GM12801 (cell line): ENCODE results near the gene HNRNPDL.

Experiments
- TF ChIP-seq, protein P1 (sequence below): IDR thresholded peaks from one replicate; pipeline ENCODE4 v1.5.1; 2011; ENCODE audit warnings: control low read depth; ENCODE audit not compliant: insufficient read length; ENCODE audit errors: extremely low read depth

Gene HNRNPDL

DNA sequence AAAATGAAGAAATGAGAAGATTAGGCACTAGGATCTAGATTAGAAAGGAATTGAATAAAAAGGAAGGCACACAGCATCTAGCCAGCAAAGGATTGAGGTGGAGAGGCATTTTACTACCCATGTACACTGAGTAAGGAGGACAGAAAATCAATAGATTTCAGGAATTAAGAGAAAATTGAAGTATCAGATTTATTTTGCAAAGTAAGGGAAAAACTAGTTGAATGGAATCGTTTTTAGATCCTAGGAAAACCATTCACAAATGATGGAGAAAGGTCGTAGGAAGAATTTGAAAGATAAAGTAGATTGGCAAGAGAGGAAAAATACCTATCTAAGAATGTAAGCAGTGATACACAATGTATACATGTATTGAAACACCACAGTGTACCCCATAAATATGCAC, 31.4 kb upstream of the HNRNPDL start:
- TF ChIP-seq, protein P1, sequence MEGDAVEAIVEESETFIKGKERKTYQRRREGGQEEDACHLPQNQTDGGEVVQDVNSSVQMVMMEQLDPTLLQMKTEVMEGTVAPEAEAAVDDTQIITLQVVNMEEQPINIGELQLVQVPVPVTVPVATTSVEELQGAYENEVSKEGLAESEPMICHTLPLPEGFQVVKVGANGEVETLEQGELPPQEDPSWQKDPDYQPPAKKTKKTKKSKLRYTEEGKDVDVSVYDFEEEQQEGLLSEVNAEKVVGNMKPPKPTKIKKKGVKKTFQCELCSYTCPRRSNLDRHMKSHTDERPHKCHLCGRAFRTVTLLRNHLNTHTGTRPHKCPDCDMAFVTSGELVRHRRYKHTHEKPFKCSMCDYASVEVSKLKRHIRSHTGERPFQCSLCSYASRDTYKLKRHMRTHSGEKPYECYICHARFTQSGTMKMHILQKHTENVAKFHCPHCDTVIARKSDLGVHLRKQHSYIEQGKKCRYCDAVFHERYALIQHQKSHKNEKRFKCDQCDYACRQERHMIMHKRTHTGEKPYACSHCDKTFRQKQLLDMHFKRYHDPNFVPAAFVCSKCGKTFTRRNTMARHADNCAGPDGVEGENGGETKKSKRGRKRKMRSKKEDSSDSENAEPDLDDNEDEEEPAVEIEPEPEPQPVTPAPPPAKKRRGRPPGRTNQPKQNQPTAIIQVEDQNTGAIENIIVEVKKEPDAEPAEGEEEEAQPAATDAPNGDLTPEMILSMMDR = no peak

DNA sequence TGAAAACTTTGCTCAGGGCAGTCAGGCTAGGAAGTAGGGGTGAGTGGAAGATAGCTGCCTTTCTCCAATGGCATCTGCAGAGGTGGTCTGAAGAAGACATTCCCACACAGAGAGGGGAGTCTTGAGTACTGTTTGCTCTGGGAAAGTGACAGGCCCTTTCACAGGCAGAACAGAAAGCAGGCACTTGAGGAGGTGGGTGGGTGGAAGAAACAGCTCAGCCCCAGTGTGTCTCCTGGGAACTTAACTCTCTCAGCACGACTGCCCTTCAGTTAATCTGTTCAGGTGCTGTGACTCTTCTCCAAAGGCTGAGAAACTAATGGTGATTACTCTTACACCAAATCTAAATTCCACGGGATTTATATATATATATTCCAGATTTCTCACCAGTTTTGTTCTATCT, 28.5 kb upstream of the HNRNPDL start:
- TF ChIP-seq, protein P1 = no peak

DNA sequence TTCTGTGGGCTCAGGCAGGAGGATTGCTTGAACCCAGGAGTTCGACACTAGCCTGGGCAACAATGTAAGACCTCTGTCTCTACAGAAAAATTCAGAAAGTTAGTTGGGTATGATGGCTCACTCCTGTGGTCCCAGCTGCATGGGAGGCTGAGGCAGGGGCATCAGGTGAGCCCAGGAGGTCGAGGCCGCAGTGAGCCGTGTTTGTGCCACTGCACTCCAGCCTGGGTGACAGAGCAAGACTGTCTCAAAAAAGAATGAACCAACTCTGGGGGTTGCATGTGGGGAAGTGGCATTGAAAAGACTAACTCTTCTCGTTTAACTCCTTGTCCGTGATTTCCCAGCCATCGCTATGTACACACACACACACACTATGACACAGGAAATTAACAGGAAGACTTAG, 27.0 kb upstream of the HNRNPDL start:
- TF ChIP-seq, protein P1 = no peak

DNA sequence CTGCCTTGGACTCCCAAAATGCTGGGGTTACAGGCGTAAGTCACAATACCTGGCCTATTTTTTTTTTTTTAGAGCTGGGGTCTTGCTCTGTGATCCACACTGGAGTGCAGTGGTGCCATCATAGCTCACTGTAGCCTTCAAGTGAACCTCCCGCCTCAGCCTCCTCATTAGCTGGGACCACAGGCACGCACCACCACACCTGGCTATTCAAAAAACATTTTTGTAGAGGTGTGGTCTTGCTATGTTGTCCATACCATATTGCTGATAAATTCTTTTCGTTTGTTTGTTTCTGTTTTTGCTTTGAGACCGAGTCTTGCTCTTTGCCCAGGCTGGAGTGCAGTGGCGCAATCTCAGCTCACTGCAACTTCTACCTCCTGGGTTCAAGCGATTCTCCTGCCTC, 21.8 kb upstream of the HNRNPDL start:
- TF ChIP-seq, protein P1 = no peak

DNA sequence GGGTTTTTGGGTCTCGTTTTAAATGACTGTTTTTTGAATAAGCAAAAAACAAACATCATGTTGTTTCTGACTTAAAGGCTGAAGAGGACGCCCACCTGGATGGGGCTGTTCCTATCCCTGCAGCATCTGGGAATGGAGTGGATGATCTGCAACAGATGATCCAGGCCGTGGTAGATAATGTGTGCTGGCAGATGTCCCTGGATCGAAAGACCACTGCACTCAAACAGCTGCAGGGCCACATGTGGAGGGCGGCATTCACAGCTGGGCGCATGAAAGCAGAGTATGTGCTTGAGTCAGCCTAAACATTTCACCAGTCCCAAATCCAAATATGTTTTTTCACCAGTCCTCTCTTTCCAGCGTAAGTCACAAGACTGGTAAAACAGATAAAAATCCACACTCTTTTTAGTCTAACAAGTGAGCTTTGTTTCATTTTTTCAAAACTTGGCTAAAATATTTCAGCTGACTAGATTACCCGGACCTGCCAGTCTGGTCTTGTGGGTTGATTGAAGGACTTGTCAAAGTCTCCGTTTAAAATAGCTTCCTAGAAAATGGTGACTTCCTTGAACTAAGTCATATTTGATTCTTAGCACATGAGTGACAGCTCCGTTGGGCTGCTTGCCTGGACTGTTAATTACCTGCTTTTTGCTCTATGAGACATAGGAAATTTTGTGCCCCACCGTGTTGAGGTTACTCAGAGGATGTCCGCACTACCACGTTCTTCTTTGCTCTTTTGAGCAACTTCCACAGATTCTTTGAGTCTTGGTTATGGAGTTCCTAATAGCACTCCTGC, 20.9 kb upstream of the HNRNPDL start:
- TF ChIP-seq, protein P1 = no peak

DNA sequence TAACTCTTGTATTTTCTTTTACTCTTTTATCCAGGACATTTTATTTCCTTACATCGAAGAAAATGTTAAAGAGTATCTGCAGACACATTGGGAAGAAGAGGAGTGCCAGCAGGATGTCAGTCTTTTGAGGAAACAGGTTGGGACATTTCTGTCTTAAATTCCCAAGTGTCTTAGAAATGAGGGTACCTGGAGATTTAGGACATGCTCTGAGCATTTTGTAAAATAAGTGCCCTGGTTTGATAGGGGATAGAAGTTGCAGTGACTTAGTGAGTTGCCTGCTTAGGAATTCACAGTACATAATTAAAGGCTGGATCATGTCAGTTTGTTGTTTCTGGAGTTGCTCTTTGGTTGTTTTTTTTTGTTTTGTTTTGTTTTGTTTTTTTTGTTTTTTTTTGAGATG, 17.6 kb upstream of the HNRNPDL start:
- TF ChIP-seq, protein P1 = no peak

DNA sequence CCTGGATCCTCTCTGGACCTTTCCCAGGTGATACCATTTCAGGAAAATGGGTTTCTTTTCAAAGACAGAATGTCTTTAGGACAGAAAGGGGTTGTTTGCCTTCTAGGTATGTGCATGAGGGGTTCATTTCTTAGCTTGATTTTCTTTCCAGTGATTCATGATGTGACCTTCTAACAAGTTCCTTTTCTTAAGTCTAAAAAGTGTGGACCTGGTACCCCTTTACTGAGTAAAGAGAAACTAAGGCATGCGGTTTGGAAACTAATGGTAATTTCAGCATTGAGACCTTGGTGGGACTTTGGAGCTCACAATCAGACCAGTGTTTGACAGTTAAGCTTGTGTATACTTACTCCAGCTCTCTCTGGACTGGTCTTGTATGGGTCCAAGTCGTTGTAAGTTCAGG, 8.8 kb upstream of the HNRNPDL start:
- TF ChIP-seq, protein P1 = no peak
